H1 (cell line): ENCODE results near the gene HPGDS. TPM values are rescaled to one million over a fixed set of nuclear protein-coding genes. Genes with fewer than 3 reads are reported as not detected.
"Not testable (repeated sequence)": the region's sequence is repeated elsewhere in the genome, so short reads cannot be mapped to it uniquely, and the experiment has no call there.

Experiments
- CTCF ChIA-PET: fragments of 300-600 bp; sonication (Branson Sonifier 250); formaldehyde crosslinking; loops from one replicate; lab custom pipeline; 2021; ENCODE audit not compliant: partially characterized antibody; lab: Charles Lee
- POLR2A ChIA-PET: fragments of 300-600 bp; sonication (Branson Sonifier 250); formaldehyde crosslinking; loops from one replicate; lab custom pipeline; 2021; ENCODE audit warnings: inconsistent platforms; ENCODE audit not compliant: partially characterized antibody; lab: Charles Lee
- DNase-seq, 2 experiments: peaks; one replicate each; pipeline versions ENCODE4 v3.0.0 to v3.0.0-alpha.2; 2010 to 2022; ENCODE audit warnings: low spot score in 2 of 2, low read depth in 1 of 2, mixed read lengths in 1 of 2
- FAIRE-seq: peaks from 2 replicates; lab custom pipeline; 2011; peaks lifted over from hg19 to GRCh38; lab: Jason Lieb, UNC
- H2AFZ ChIP-seq: 2 replicates; pipeline ENCODE4 v1.8.1; 2012; ENCODE audit warnings: low read length, inconsistent platforms
- H2AK5ac ChIP-seq: 2 replicates; pipeline ENCODE4 v1.6.1; 2013; ENCODE audit warnings: low read depth, low read length
- H2BK120ac ChIP-seq: replicated peaks from 2 replicates; pipeline ENCODE3; 2013; ENCODE audit warnings: low read depth, low read length, inconsistent platforms
- H2BK12ac ChIP-seq: 2 replicates; pipeline ENCODE4 v1.6.1; 2013; ENCODE audit warnings: low read depth, low read length
- H2BK15ac ChIP-seq: 2 replicates; pipeline ENCODE4 v1.6.1; 2013; ENCODE audit warnings: low read length
- H2BK20ac ChIP-seq: 2 replicates; pipeline ENCODE4 v1.6.1; 2013; ENCODE audit warnings: low read length
- H2BK5ac ChIP-seq: 2 replicates; pipeline ENCODE4 v1.6.1; 2013; ENCODE audit warnings: low read depth, low read length
- H3K14ac ChIP-seq: 2 replicates; pipeline ENCODE4 v1.6.1; 2013; ENCODE audit warnings: inconsistent platforms; ENCODE audit not compliant: insufficient read length
- H3K18ac ChIP-seq: 2 replicates; pipeline ENCODE4 v1.6.1; 2013; ENCODE audit warnings: low read length; ENCODE audit errors: extremely low read depth
- H3K23ac ChIP-seq: 2 replicates; pipeline ENCODE4 v1.6.1; 2013; ENCODE audit warnings: inconsistent platforms; ENCODE audit not compliant: insufficient read length
- H3K23me2 ChIP-seq: 2 replicates; pipeline ENCODE4 v1.6.1; 2013; ENCODE audit warnings: low read depth, low read length
- H3K27ac ChIP-seq: 2 replicates; pipeline ENCODE4 v1.6.1; 2011; ENCODE audit warnings: low read depth, low read length, inconsistent platforms
- H3K27me3 ChIP-seq, 4 experiments: replicated peaks in 1 of 4; 1 replicate in 1 of 4; 2 replicates in 3 of 4; pipeline versions ENCODE4 v1.6.1 to v1.8.1; 2011 to 2013; ENCODE audit warnings: low read length in 3 of 4, mild to moderate bottlenecking in 3 of 4, inconsistent platforms in 2 of 4, mixed read lengths in 2 of 4, moderate library complexity in 1 of 4; ENCODE audit not compliant: control insufficient read depth in 3 of 4, insufficient read depth in 3 of 4; ENCODE audit errors: extremely low read depth in 1 of 4
- H3K36me3 ChIP-seq, 4 experiments: 2 replicates each; pipeline versions ENCODE4 v1.6.1 to v1.8.1; 2011 to 2013; ENCODE audit warnings: mild to moderate bottlenecking in 4 of 4, low read length in 3 of 4, moderate library complexity in 2 of 4, control low read depth in 1 of 4, inconsistent platforms in 1 of 4; ENCODE audit not compliant: insufficient read depth in 4 of 4, control insufficient read depth in 2 of 4
- H3K4ac ChIP-seq: replicated peaks from 2 replicates; pipeline ENCODE3; 2013; ENCODE audit warnings: low read length, low read depth, mixed read lengths, inconsistent platforms; ENCODE audit not compliant: insufficient read length
- H3K4me1 ChIP-seq, 4 experiments: replicated peaks in 1 of 4; 1 replicate in 1 of 4; 2 replicates in 3 of 4; pipeline versions ENCODE4 v1.6.1 to v1.8.1; 2011 to 2013; ENCODE audit warnings: low read length in 3 of 4, inconsistent platforms in 2 of 4, mixed read lengths in 1 of 4; ENCODE audit not compliant: insufficient read depth in 4 of 4, control insufficient read depth in 3 of 4
- H3K4me2 ChIP-seq, 2 experiments: 2 replicates each; pipeline versions ENCODE4 v1.6.1 to v1.8.1; 2011 to 2013; ENCODE audit warnings: low read depth in 2 of 2, low read length in 2 of 2, control low read depth in 1 of 2, inconsistent platforms in 1 of 2, mild to moderate bottlenecking in 1 of 2; ENCODE audit not compliant: insufficient read depth in 1 of 2
- H3K4me3 ChIP-seq, 4 experiments: fragments of 200-600, 300-600 bp in 1 of 4; sonication (generic), shearing (Covaris generic), sonication (Bioruptor Twin) in 1 of 4; 2 replicates each; pipeline versions ENCODE4 v1.5.1 to v1.8.1; 2011 to 2016; ENCODE audit warnings: low read length in 4 of 4, low read depth in 3 of 4, control low read depth in 2 of 4, inconsistent platforms in 2 of 4, mild to moderate bottlenecking in 2 of 4, mixed read lengths in 1 of 4, moderate library complexity in 1 of 4; ENCODE audit not compliant: insufficient read depth in 2 of 4; ENCODE audit errors: extremely low read depth in 1 of 4
- H3K56ac ChIP-seq: replicated peaks from 2 replicates; pipeline ENCODE3; 2013; ENCODE audit warnings: low read depth, mild to moderate bottlenecking, mixed read lengths, low read length, inconsistent platforms; ENCODE audit not compliant: insufficient read length
- H3K79me1 ChIP-seq: 2 replicates; pipeline ENCODE4 v1.6.1; 2013; ENCODE audit warnings: low read depth, low read length, control low read depth
- H3K79me2 ChIP-seq, 2 experiments: 2 replicates each; pipeline versions ENCODE4 v1.6.1 to v1.8.1; 2012 to 2013; ENCODE audit warnings: low read length in 2 of 2, mild to moderate bottlenecking in 2 of 2, inconsistent platforms in 1 of 2; ENCODE audit not compliant: insufficient read depth in 2 of 2, control insufficient read depth in 1 of 2
- H3K9ac ChIP-seq, 4 experiments: replicated peaks in 1 of 4; 1 replicate in 1 of 4; 2 replicates in 3 of 4; pipeline versions ENCODE4 v1.6.1 to v1.8.1; 2011 to 2013; ENCODE audit warnings: low read depth in 3 of 4, low read length in 3 of 4, control low read depth in 2 of 4, mild to moderate bottlenecking in 2 of 4, moderate library complexity in 2 of 4, inconsistent platforms in 1 of 4; ENCODE audit errors: extremely low read depth in 1 of 4
- H3K9me3 ChIP-seq, 2 experiments: 2 replicates each; pipeline versions ENCODE4 v1.6.1 to v1.8.1; 2012 to 2013; ENCODE audit warnings: mild to moderate bottlenecking in 2 of 2, moderate library complexity in 2 of 2, control low read depth in 1 of 2, inconsistent platforms in 1 of 2, low read depth in 1 of 2, low read length in 1 of 2, mixed read lengths in 1 of 2; ENCODE audit not compliant: insufficient read depth in 2 of 2
- H4K20me1 ChIP-seq, 2 experiments: replicated peaks in 1 of 2; 2 replicates each; pipeline versions ENCODE3 to v1.8.1; 2011 to 2013; ENCODE audit warnings: inconsistent platforms in 2 of 2, low read length in 2 of 2, mild to moderate bottlenecking in 1 of 2; ENCODE audit not compliant: insufficient read depth in 2 of 2, control insufficient read depth in 1 of 2
- H4K5ac ChIP-seq: 2 replicates; pipeline ENCODE4 v1.6.1; 2013; ENCODE audit warnings: low read length, low read depth, mixed read lengths, inconsistent platforms; ENCODE audit not compliant: insufficient read length
- H4K8ac ChIP-seq: 2 replicates; pipeline ENCODE4 v1.8.0; 2013; ENCODE audit warnings: mild to moderate bottlenecking, moderate library complexity, low read length, inconsistent platforms; ENCODE audit not compliant: insufficient read depth; ENCODE audit errors: extremely low read depth
- H4K91ac ChIP-seq: replicated peaks from 2 replicates; pipeline ENCODE3; 2013; ENCODE audit warnings: low read length, mixed read lengths, inconsistent platforms; ENCODE audit not compliant: insufficient read length
- WGBS, 2 experiments: shearing (Covaris generic) in 1 of 2; methylation state at CpG; one replicate each; pipeline versions ENCODE4 v1.1.6 to v1.1.7; 2013 to 2015; ENCODE audit warnings: low lambda C conversion rate in 2 of 2, mixed read lengths in 2 of 2, inconsistent platforms in 1 of 2, low coverage in 1 of 2, missing lambda C conversion rate in 1 of 2; ENCODE audit not compliant: insufficient replicate concordance in 2 of 2, insufficient coverage in 1 of 2, insufficient read length in 1 of 2; ENCODE audit errors: extremely low coverage in 1 of 2, missing lambda C conversion rate in 1 of 2; 5-methylcytosine and 5-hydroxymethylcytosine counted together
- polyA plus RNA-seq, 7 experiments: library from polyadenylated mRNA; depleted of rRNA in 3 of 7; stranded (reverse) in 5 of 7; unstranded in 2 of 7; fragments of >200 nt in 5 of 7; fragments of 200-250 nt in 2 of 7; gene quantifications; 1 replicate in 5 of 7; 2 replicates in 1 of 7; 4 replicates in 1 of 7; pipeline versions ENCODE4 v1.2.1 to v1.2.3, GENCODE V29; 2011 to 2013; ENCODE audit warnings: missing spikeins in 2 of 7, mixed read lengths in 2 of 7
- total RNA-seq: library from RNA; stranded (reverse); fragmentation: NEBNext Ultra II Directional; extraction: Animal tissue kit (Norgen Biotek cat#: 25700); gene quantifications from 2 replicates; pipeline ENCODE4 v1.2.1, GENCODE V29; 2021

HPGDS gene
- total and polyA plus RNA-seq, 2 of the 8 experiments (the other 6 are each of a cell fraction or from before 2014, with no cell fraction given) = not detected

- H3K79me2 ChIP-seq, H4K20me1 ChIP-seq, H2AK5ac ChIP-seq, H3K4me2 ChIP-seq, H3K4ac ChIP-seq, H2AFZ ChIP-seq, H2BK120ac ChIP-seq, POLR2A ChIA-PET, DNase-seq, H4K8ac ChIP-seq, H2BK12ac ChIP-seq, H3K79me1 ChIP-seq, H3K56ac ChIP-seq, H3K9me3 ChIP-seq, H3K18ac ChIP-seq, H4K91ac ChIP-seq, H3K27ac ChIP-seq, H2BK5ac ChIP-seq, H3K23ac ChIP-seq, H3K27me3 ChIP-seq, H2BK15ac ChIP-seq, FAIRE-seq, H2BK20ac ChIP-seq, H3K23me2 ChIP-seq, H4K5ac ChIP-seq, H3K4me3 ChIP-seq, H3K4me1 ChIP-seq, H3K14ac ChIP-seq, H3K36me3 ChIP-seq, H3K9ac ChIP-seq: not testable (repeated sequence)
- CTCF ChIA-PET = interaction anchor here (1.4 kb wide), 1 partner anchor 77 kb away, joined by 4 read pairs; no protein-coding TSS in a partner anchor
- 60% methylated on average over 5 of the region's 5 CpGs; no CpG with 5 or more reads in 1 of the 2 experiments for WGBS, 2 experiments
These were observed 40.3 kb upstream of the HPGDS start for GRCh38 chr4:94382891-94383290.
